Measurements from ENCODE around the gene NELL2.
"Not testable (repeated sequence)": the region's sequence is repeated elsewhere in the genome, so short reads cannot be mapped to it uniquely, and the experiment has no call there.

NELL2 gene

GRCh38 chr12:44835641-44836379 lies 40.3 kb downstream of the NELL2 start:
- no peak for TF ChIP-seq ZC3H10 (CRISPR knock-in tag; IDR thresholded peaks at IDR 0.05)
- TF ChIP-seq ARNTL (CRISPR knock-in tag; IDR thresholded peaks at IDR 0.05; ENCODE audit: borderline replicate concordance, low read depth), result no peak
- no peak for TF ChIP-seq ZNF8 (CRISPR knock-in tag; IDR thresholded peaks at IDR 0.05)
- TF ChIP-seq ZNF70 (CRISPR knock-in tag; IDR thresholded peaks at IDR 0.05), result no peak
- no peak for TF ChIP-seq ISL1 (CRISPR knock-in tag; IDR thresholded peaks at IDR 0.05)
- no peak for TF ChIP-seq ZNF565 (CRISPR knock-in tag; conservative IDR thresholded peaks at IDR 0.05; ENCODE audit: low read depth)
- no peak for TF ChIP-seq ZFP30 (CRISPR knock-in tag; IDR thresholded peaks at IDR 0.05)
- TF ChIP-seq TCF4 (CRISPR knock-in tag; IDR thresholded peaks at IDR 0.05; ENCODE audit: borderline replicate concordance), result no peak
- no peak for TF ChIP-seq GLIS3 (CRISPR knock-in tag; IDR thresholded peaks at IDR 0.05)
- no peak for TF ChIP-seq PPARA (CRISPR knock-in tag; IDR thresholded peaks at IDR 0.05; ENCODE audit: borderline replicate concordance)
- TF ChIP-seq, protein P1, sequence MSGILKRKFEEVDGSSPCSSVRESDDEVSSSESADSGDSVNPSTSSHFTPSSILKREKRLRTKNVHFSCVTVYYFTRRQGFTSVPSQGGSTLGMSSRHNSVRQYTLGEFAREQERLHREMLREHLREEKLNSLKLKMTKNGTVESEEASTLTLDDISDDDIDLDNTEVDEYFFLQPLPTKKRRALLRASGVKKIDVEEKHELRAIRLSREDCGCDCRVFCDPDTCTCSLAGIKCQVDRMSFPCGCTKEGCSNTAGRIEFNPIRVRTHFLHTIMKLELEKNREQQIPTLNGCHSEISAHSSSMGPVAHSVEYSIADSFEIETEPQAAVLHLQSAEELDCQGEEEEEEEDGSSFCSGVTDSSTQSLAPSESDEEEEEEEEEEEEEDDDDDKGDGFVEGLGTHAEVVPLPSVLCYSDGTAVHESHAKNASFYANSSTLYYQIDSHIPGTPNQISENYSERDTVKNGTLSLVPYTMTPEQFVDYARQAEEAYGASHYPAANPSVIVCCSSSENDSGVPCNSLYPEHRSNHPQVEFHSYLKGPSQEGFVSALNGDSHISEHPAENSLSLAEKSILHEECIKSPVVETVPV (CRISPR knock-in tag; IDR thresholded peaks at IDR 0.05), result no peak
- TF ChIP-seq SNAI2 (CRISPR knock-in tag; IDR thresholded peaks at IDR 0.05), result no peak
- no peak for TF ChIP-seq TOX (CRISPR knock-in tag; IDR thresholded peaks at IDR 0.05; ENCODE audit: borderline replicate concordance)
- no peak for TF ChIP-seq ESRRG (CRISPR knock-in tag; IDR thresholded peaks at IDR 0.05)
- no peak for TF ChIP-seq POU6F1 (CRISPR knock-in tag; IDR thresholded peaks at IDR 0.05; ENCODE audit: borderline replicate concordance, low read depth)
- no peak for TF ChIP-seq CSDC2 (CRISPR knock-in tag; IDR thresholded peaks at IDR 0.05)
- no peak for TF ChIP-seq ZFP3 (CRISPR knock-in tag; IDR thresholded peaks at IDR 0.05)
- no peak for TF ChIP-seq PATZ1 (CRISPR knock-in tag; IDR thresholded peaks at IDR 0.05; ENCODE audit: borderline replicate concordance)
- TF ChIP-seq OSR1 (CRISPR knock-in tag; IDR thresholded peaks at IDR 0.05), result no peak
- no peak for TF ChIP-seq BACH2 (CRISPR knock-in tag; IDR thresholded peaks at IDR 0.05; ENCODE audit: borderline replicate concordance)
- ATAC-seq, result no peak

GRCh38 chr12:44834996-44835395 lies 41.1 kb downstream of the NELL2 start:
- not testable (repeated sequence) for ATAC-seq

DNA sequence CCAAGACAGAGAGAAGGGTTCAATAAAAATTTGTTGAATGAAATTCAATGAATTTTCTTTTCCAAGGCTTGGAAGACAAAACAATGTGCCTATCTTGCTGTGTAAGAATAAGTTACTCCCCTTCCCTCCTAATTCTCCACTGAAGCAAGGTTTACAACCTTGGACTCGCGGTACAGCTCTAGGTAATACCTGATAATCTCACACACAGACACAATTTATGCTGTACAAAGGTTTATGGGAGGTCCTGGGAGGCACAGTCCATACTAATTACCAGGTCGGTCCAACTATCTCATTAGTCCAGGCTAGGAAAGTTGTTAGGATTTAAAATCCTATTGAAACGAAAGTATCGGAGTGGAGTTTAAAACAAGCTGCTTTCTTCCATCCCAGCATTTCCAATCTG lies 42.6 kb downstream of the NELL2 start:
- ATAC-seq, result no peak
- no peak for TF ChIP-seq GLIS3 (CRISPR knock-in tag; IDR thresholded peaks at IDR 0.05)
- no peak for TF ChIP-seq ESRRG (CRISPR knock-in tag; IDR thresholded peaks at IDR 0.05)
- no peak for TF ChIP-seq TSHZ2 (CRISPR knock-in tag; IDR thresholded peaks at IDR 0.05)
- TF ChIP-seq ARNTL (CRISPR knock-in tag; IDR thresholded peaks at IDR 0.05; ENCODE audit: borderline replicate concordance, low read depth), result no peak
- no peak for TF ChIP-seq ZFP30 (CRISPR knock-in tag; IDR thresholded peaks at IDR 0.05)
- no peak for TF ChIP-seq ZNF565 (CRISPR knock-in tag; conservative IDR thresholded peaks at IDR 0.05; ENCODE audit: low read depth)
- TF ChIP-seq SNAI2 (CRISPR knock-in tag; IDR thresholded peaks at IDR 0.05), result no peak
- no peak for TF ChIP-seq ZNF8 (CRISPR knock-in tag; IDR thresholded peaks at IDR 0.05)
- no peak for TF ChIP-seq POU6F1 (CRISPR knock-in tag; IDR thresholded peaks at IDR 0.05; ENCODE audit: borderline replicate concordance, low read depth)
- TF ChIP-seq, protein P1 (CRISPR knock-in tag; IDR thresholded peaks at IDR 0.05), result no peak
- no peak for TF ChIP-seq ISL1 (CRISPR knock-in tag; IDR thresholded peaks at IDR 0.05)
- TF ChIP-seq ZFP3 (CRISPR knock-in tag; IDR thresholded peaks at IDR 0.05), result no peak
- TF ChIP-seq, protein P2, sequence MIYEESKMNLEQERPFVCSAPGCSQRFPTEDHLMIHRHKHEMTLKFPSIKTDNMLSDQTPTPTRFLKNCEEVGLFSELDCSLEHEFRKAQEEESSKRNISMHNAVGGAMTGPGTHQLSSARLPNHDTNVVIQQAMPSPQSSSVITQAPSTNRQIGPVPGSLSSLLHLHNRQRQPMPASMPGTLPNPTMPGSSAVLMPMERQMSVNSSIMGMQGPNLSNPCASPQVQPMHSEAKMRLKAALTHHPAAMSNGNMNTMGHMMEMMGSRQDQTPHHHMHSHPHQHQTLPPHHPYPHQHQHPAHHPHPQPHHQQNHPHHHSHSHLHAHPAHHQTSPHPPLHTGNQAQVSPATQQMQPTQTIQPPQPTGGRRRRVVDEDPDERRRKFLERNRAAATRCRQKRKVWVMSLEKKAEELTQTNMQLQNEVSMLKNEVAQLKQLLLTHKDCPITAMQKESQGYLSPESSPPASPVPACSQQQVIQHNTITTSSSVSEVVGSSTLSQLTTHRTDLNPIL (CRISPR knock-in tag; IDR thresholded peaks at IDR 0.05; ENCODE audit: low read depth), result no peak
- no peak for TF ChIP-seq PATZ1 (CRISPR knock-in tag; IDR thresholded peaks at IDR 0.05; ENCODE audit: borderline replicate concordance)

All from SK-N-SH treated with all-trans-retinoic acid at 6 μM for 48 hours (cell line).